HG03432 (cell line): ENCODE measurements around the gene ARHGAP6.
A peak's percentile ranks its signal among the peaks of the same experiment; 100 is the strongest.

Experiments
- ATAC-seq: cut with Tn5 transposase; IDR thresholded peaks from one replicate; pipeline ENCODE4 v1.9.1; 2021; ENCODE audit warnings: mild to moderate bottlenecking, moderate library complexity; ENCODE audit not compliant: unreplicated experiment

ARHGAP6 gene

GRCh38 chrX:11196476-11196875 lies 469.2 kb downstream of the ARHGAP6 start:
- ATAC-seq = no peak

- no peak for ATAC-seq
Measured at GRCh38 chrX:11193035-11193469, 472.7 kb downstream of the ARHGAP6 start.

GRCh38 chrX:11190745-11191510 lies 474.8 kb downstream of the ARHGAP6 start:
- no peak for ATAC-seq

- ATAC-seq = no peak
Measured at GRCh38 chrX:11189097-11189496, 476.6 kb downstream of the ARHGAP6 start.

GRCh38 chrX:11188664-11189063 lies 477.1 kb downstream of the ARHGAP6 start:
- no peak for ATAC-seq

GRCh38 chrX:11187001-11187400 lies 478.7 kb downstream of the ARHGAP6 start:
- no peak for ATAC-seq

- ATAC-seq = no peak
Measured at GRCh38 chrX:11185861-11186260, 479.9 kb downstream of the ARHGAP6 start.

- ATAC-seq = no peak
Measured at GRCh38 chrX:11180571-11180970, 485.1 kb downstream of the ARHGAP6 start.

GRCh38 chrX:11172415-11172814 lies 493.3 kb downstream of the ARHGAP6 start:
- no peak for ATAC-seq

GRCh38 chrX:11171956-11172355 lies 493.8 kb downstream of the ARHGAP6 start:
- ATAC-seq = no peak

GRCh38 chrX:11164433-11164832 lies 501.3 kb downstream of the ARHGAP6 start:
- ATAC-seq = no peak

- no peak for ATAC-seq
Measured at GRCh38 chrX:11159149-11159548, 506.6 kb downstream of the ARHGAP6 start.

- ATAC-seq = no peak
Measured at GRCh38 chrX:11151799-11152559, 513.7 kb downstream of the ARHGAP6 start.

GRCh38 chrX:11148401-11148800 lies 517.3 kb downstream of the ARHGAP6 start:
- ATAC-seq = no peak

- no peak for ATAC-seq
Measured at GRCh38 chrX:11146411-11146810, 519.3 kb downstream of the ARHGAP6 start.

- ATAC-seq = peak; percentile 89
Measured at GRCh38 chrX:11143931-11144678, 521.6 kb downstream of the ARHGAP6 start.

GRCh38 chrX:11138498-11139390 lies 527.0 kb downstream of the ARHGAP6 start:
- no peak for ATAC-seq

GRCh38 chrX:11137543-11138139 lies 528.1 kb downstream of the ARHGAP6 start:
- no peak for ATAC-seq

GRCh38 chrX:11135564-11136185 lies 530.0 kb downstream of the ARHGAP6 start:
- no peak for ATAC-seq

- no peak for ATAC-seq
Measured at GRCh38 chrX:11131146-11131545, 534.6 kb downstream of the ARHGAP6 start.
